ENCODE results near the gene MRGPRG.

MRGPRG gene

GRCh38 chr11:3194016-3194816, 24.4 kb downstream of the MRGPRG start:
- no peak for DNase-seq

GRCh38 chr11:3193373-3194015, 25.1 kb downstream of the MRGPRG start:
- DNase-seq, result no peak

DNA sequence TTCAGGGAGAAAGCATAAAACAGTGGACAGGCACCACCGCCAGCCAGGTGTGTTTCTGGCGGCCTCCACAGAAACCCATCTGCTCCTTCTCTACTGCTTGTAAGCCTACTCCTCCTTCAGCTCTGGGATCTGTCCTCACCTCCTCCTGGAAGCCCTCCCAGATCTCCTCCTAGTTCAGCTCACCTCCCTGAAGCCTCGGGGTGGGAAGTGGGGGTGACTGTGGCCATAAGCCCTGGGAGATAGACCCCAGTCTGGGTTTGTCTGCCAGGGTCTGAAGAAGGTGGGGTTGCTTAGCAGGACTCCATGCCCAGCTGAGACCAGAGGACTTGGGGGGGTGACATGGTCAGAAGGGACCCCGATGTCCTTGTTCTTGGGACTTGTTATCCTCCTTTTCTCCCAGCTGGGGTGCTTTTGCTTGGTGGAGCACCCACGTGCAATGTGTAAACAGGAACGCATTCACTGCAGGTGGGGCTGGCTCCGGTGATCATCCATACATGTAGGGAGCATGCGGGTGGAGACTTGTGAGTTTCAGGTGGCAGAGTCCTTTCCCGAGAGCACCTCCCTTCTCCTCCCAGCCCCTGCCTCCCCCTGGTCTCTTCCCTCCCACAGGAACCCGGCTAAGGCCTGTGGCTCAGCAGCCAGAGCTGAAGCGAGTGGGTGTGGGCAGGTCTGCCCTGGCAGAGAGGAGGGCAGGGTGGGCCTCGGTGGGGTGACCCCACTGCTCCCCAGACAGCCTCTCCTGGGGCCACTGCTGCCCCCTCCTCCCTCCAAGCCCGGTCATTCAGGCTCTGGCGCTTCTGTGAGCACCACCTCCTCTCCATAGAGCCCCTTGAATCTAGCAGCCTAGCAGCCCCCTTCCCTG, 25.9 kb downstream of the MRGPRG start:
- no peak for DNase-seq

DNA sequence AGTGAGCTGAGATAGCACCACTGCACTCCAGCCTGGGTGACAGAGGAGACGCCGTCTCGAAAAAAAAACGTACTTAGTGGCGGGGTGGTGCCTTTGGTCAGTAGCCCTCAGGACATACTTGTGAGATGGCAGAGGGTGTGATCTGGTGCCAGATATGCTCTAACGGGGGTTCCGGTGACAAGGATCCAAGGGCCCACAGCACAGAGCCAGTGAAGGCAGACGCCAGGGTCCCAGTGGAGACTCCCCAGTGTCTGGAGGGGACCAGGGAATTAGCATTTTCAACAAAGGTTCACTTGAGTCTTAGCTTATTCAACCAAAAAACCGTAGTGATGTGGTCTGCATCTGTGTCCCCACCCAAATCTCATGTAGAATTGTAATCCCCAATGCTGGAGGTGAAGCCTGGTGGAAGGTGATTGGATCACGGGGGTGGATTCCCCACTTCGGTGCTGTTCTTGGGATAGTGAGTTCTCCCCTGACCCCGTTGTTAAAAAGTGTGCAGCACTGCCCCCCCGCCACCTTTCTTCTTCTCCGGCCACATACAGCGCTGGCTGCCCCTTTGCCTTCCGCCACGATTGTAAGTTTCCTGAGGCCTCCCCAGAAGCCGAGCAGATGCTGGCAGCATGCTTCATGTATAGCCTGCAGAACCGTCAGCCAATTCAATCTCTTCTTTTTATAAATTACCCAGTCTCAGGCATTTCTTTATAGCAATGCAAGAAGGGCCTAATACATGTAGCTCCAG, 26.9 kb downstream of the MRGPRG start:
- DNase-seq, result no peak

DNA sequence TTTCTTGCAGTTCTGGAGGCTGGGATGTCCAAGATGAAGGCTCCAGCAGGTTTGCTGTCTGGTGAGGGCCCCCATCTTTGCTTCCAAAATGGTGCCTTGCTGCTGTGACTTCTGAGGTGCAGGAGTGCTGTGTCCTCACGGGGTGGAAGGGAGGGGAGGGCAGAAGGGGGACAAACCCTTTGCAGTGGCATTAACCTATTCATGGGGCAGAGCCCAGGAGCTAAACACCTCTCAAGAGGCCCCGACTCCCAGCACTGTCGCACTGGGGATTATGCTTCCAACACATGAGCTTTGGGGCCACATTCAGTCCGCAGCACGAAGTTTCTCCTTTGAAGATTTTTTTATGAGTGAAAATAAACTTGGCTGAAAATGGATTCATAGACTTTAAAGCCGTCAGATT, 28.0 kb downstream of the MRGPRG start:
- DNase-seq, result no peak

DNA sequence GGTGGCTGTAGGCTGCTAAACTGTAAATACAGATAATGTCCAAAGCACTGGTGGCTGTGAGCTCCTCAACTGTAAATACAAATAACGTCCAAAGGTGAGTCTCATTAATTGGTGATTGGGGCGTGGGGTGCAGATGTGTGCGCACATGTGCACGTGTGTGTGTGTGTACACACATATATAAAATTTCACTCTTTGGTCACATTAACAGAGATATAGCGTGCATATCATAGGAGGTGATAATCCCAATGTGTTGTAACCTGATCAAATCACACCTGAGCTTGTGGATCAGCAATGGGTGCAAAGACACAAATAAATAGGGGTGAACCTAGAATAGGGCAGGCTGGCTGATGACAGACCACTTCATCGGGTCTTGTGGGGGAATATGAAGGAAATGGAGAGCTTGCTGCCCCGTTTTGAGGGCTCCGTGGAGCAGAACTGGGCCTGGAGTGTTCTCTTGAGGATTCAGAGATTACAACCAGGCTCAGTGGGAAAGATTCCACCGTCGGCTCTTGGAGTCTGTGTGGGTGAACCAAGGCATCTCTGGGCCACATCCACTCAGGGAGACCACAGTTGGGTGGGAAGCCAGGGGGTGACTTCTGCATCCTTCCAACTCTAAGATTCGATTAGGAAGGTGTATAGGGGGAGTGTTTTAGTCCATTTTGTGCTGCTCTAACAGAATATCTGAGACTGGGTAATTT, 28.6 kb downstream of the MRGPRG start:
- no peak for DNase-seq

DNA sequence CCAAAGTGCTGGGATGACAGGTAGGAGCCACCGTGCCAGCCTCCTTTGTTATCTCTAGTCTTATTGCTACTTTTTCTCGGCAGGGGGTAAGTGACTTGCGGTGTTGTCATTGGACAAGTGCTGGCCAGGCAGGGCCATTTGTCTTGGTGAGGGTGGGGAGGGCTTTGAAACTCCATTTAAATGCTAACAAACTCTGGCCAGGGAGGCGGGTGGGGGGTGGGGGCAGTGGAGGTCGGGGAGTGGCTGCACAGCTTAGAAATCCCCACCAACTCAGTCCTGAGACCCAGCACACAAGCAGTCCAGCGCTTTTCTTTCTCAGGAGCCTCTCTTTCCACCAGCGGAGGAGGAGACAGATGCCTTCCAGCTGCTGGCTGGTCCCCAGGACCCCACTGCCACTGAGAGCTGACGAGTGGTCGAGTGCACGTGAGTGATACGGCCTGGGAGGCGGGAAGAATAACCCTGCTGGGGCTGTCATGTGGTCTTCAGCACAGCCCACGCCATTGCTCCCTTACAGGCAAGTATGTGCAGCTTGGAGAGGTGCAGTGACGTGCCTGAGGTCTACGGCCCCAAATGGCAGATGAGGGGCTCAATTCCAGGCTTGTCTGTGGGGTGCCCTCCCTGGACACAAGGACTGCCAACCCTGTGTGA, 29.3 kb downstream of the MRGPRG start:
- DNase-seq, result no peak

- DNase-seq, result no peak
These were observed 30.0 kb downstream of the MRGPRG start for GRCh38 chr11:3188496-3189195.

- no peak for DNase-seq
These were observed 32.3 kb downstream of the MRGPRG start for GRCh38 chr11:3186166-3186953.

DNA sequence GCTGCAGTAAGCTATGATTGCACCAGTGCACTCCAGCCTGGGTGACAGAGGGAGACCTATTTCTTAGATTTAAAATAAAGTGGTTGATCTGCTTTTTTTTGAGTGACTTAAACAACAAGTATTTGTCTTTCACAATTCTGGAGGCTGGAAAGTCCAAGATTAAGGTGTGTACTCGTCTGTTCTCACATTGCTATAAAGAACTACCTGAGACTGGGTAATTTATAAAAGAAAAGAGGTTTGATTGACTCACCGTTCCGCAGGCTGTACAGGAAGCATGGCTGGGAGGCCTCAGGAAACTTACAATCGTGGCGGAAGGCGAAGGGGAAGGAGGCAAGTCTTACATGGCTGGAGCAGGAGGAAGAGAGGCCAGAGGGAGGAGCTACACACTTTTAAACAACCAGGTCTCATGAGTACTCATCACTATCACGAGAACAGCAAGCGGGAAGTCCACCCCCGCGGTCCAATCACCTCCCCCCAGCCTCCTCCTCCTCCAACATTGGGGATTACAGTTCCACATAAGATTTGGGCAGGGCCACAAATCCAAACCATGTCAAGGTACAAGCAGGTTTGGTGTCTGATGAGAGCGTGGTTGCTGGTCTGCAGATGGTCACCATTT, 33.8 kb downstream of the MRGPRG start:
- DNase-seq, result no peak

DNA sequence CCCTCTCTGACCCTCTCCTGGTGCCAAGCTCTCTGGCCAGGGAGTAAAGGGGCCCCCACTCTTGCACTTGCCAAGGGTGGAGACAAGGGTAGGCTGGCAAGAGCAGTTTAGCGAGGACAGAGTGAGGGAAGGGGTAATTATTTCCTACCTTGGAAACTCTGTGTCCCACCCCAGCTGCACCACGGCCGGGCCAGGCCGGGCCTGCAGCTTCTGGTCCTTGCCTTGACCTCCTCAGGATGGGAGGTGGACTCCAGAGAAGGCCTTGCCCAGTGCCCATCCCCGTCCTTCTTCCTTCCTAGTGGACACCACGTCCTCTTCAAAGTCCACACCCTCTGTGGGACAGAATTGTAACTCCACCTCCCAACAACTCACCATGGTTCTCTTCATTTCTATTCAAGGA, 35.1 kb downstream of the MRGPRG start:
- no peak for DNase-seq

GRCh38 chr11:3182462-3182852, 36.2 kb downstream of the MRGPRG start:
- DNase-seq, result no peak

DNA sequence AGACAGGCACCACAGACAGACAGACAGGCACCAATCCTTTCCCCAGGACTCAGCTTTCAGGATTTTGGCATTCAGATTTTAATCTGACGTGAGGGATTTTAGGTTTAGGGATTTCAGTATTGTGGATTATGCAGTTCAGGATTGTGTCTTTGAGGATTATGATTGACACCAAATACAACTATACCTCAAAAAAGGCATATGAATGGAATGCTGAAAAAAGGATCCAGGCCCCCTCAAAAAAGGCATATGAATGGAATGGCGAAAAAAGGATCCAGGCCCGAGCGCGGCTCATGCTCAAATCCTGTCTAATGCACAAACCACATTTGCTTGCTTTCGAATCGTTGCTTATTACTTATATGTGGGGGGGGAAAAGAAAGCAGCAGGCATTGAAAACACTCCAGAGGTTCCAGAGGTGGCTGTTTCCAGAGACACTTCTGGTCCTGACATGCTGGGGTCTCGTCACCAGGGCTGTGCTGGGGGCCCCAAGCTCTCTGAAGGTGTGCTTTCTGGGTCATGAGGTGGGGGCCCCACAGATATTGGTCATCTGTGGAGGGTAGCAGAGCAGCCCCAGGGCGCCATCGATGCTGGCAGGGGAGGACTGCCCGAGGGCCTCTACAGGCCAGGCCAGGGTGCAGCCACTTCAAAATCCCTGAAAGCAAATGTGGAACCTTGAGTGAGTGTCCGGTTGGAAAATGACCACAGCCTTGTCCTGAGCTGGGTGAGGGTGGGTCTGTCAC, 36.7 kb downstream of the MRGPRG start:
- DNase-seq, result no peak

GRCh38 chr11:3180869-3181268, 37.7 kb downstream of the MRGPRG start:
- no peak for DNase-seq

DNA sequence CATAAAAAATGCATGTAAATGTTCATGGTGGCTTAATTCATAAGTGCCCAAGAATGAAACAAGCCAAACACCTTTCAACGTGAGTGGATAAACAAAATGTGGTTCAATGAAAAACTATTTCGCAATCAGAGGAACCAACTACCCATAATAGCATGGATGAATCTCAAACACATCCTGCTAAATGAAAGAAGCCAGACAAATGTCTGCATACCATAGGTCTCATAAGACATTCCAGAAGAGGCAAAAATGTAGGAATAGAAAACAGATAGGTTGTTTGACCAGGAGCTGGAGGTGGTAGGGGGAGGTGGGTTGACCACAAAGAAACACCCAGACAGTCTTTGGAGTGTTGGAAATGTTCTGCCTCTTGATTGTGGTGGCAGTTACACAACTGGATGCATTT, 40.3 kb downstream of the MRGPRG start:
- DNase-seq, result no peak

- no peak for DNase-seq
These were observed 40.7 kb downstream of the MRGPRG start for GRCh38 chr11:3177931-3178330.

GRCh38 chr11:3176487-3176886, 42.1 kb downstream of the MRGPRG start:
- DNase-seq, result no peak

GRCh38 chr11:3175194-3175593, 43.4 kb downstream of the MRGPRG start:
- DNase-seq, result no peak

DNA sequence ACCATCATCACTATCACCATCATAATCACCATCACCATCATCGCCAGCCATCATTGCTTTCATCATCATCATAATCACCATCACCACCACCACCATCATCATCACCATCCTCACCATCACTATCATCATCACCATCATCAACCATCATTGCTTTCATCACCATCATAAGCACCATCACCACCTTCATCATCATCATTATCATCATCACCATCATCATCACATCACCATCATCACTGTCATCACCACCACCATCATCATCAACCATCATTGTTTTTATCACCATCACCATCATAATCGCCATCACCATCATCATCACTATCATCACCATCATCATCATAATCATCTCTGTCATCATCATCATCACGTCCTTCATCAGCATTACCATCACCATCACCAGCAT, 44.2 kb downstream of the MRGPRG start:
- DNase-seq, result no peak

All from cortex of kidney (tissue), 1 donor.